ENCODE measurements around the gene ITLN2. TPM values are rescaled to one million over a fixed set of nuclear protein-coding genes. Genes with fewer than 3 reads are reported as not detected.
A peak's percentile ranks its signal among the peaks of the same experiment; 100 is the strongest.
"Not testable (repeated sequence)": the region's sequence is repeated elsewhere in the genome, so short reads cannot be mapped to it uniquely, and the experiment has no call there.

The ITLN2 gene
- polyA plus RNA-seq, 3 donors from 2014 or later = not detected

GRCh38 chr1:160910170-160910750, 44.3 kb downstream of the ITLN2 start:
- H3K27me3 Mint-ChIP-seq (ENCODE audit: low read depth in 3 of 3) = peaks cover 1 to 2% (median 2%) of the 10 kb centered on the region in 3 donors
- no peaks in the 10 kb centered on the region for H3K36me3 Mint-ChIP-seq
- H3K4me1 Mint-ChIP-seq = no peaks in the 10 kb centered on the region
- no peaks in the 10 kb centered on the region for H3K9me3 Mint-ChIP-seq
- no peak overlapping the region for H3K4me3 Mint-ChIP-seq
- H3K27ac Mint-ChIP-seq = no peak overlapping the region
- no peak for DNase-seq

GRCh38 chr1:160907976-160908375, 46.6 kb downstream of the ITLN2 start:
- H3K9me3 Mint-ChIP-seq = no peaks in the 10 kb centered on the region
- H3K27ac Mint-ChIP-seq = no peak overlapping the region
- H3K27me3 Mint-ChIP-seq (ENCODE audit: low read depth in 3 of 3) = peaks cover 0 to 2% (median 0%) of the 10 kb centered on the region in 3 donors

GRCh38 chr1:160905617-160905989, 49.0 kb downstream of the ITLN2 start:
- Mint-ChIP-seq H3K4me3 (no peak overlapping the region), H3K27ac (no peak overlapping the region), H3K9me3 (no peaks in the 10 kb centered on the region), H3K4me1 (no peaks in the 10 kb centered on the region), H3K36me3 (no peaks in the 10 kb centered on the region), H3K27me3 (ENCODE audit: low read depth in 3 of 3) (peaks cover 0 to 6% (median 3%) of the 10 kb centered on the region in 3 donors)
- no peak for DNase-seq

More at GRCh38 chr1:160907976-160908375, 46.6 kb downstream of the ITLN2 start:
- Mint-ChIP-seq H3K36me3 (no peaks in the 10 kb centered on the region), H3K4me1 (no peaks in the 10 kb centered on the region), H3K4me3 (no peak overlapping the region)
- no peak for DNase-seq

GRCh38 chr1:160904783-160905616, 49.6 kb downstream of the ITLN2 start:
- H3K4me3 Mint-ChIP-seq = no peak overlapping the region
- H3K36me3 Mint-ChIP-seq = no peaks in the 10 kb centered on the region
- no peaks in the 10 kb centered on the region for H3K4me1 Mint-ChIP-seq
- no peak overlapping the region for H3K27ac Mint-ChIP-seq
- no peak for DNase-seq
- H3K9me3 Mint-ChIP-seq = no peaks in the 10 kb centered on the region
- peaks cover 0 to 6% (median 3%) of the 10 kb centered on the region in 3 donors for H3K27me3 Mint-ChIP-seq (ENCODE audit: low read depth in 3 of 3)

GRCh38 chr1:160902251-160902650, 52.4 kb downstream of the ITLN2 start:
- not testable (repeated sequence) for H3K36me3 Mint-ChIP-seq; H3K27me3 Mint-ChIP-seq (ENCODE audit: low read depth in 3 of 3); H3K9me3 Mint-ChIP-seq; H3K4me3 Mint-ChIP-seq; H3K4me1 Mint-ChIP-seq; DNase-seq
- H3K27ac Mint-ChIP-seq = peak overlapping the region in 1 of 6 donors; percentile 16

GRCh38 chr1:160901768-160902167, 52.8 kb downstream of the ITLN2 start:
- H3K27ac Mint-ChIP-seq = no peak overlapping the region
- H3K4me3 Mint-ChIP-seq = no peak overlapping the region
- DNase-seq = no peak
- no peaks in the 10 kb centered on the region for H3K36me3 Mint-ChIP-seq
- peaks cover 3 to 6% (median 6%) of the 10 kb centered on the region in 3 donors for H3K27me3 Mint-ChIP-seq (ENCODE audit: low read depth in 3 of 3)
- H3K9me3 Mint-ChIP-seq = no peaks in the 10 kb centered on the region
- no peaks in the 10 kb centered on the region for H3K4me1 Mint-ChIP-seq

GRCh38 chr1:160900683-160901082, 53.9 kb downstream of the ITLN2 start:
- not testable (repeated sequence) for H3K27me3 Mint-ChIP-seq (ENCODE audit: low read depth in 3 of 3); H3K4me1 Mint-ChIP-seq; H3K27ac Mint-ChIP-seq; H3K36me3 Mint-ChIP-seq; H3K4me3 Mint-ChIP-seq; H3K9me3 Mint-ChIP-seq; DNase-seq

Other genes with a start within 250 kb of the ITLN2 start
- gene CD48, start 243.0 kb downstream of the ITLN2 start, polyA plus RNA-seq = 100 to 1,000 TPM; 202 to 229 (median 205) TPM
- gene SLAMF7, start 215.6 kb downstream of the ITLN2 start, polyA plus RNA-seq = 100 to 1,000 TPM; 316 to 379 (median 359) TPM
- gene LY9, start 158.6 kb downstream of the ITLN2 start, polyA plus RNA-seq = 10 to 100 TPM; 46.1 to 68.2 (median 57.2) TPM
- 100 to 1,000 TPM; 301 to 501 (median 410) TPM for gene CD244, start 91.9 kb downstream of the ITLN2 start, polyA plus RNA-seq
- gene ITLN1, start 69.6 kb downstream of the ITLN2 start, polyA plus RNA-seq = under 1 TPM in 1 of 3 donors, not detected in 2; 0.77 TPM
- gene F11R, start 66.3 kb upstream of the ITLN2 start, polyA plus RNA-seq = 10 to 100 TPM; 11.5 to 53.2 (median 27.7) TPM
- gene TSTD1, start 84.2 kb upstream of the ITLN2 start, polyA plus RNA-seq = 100 to 1,000 TPM; 229 to 385 (median 349) TPM
- gene USF1, start 91.2 kb upstream of the ITLN2 start, polyA plus RNA-seq = 10 to 100 TPM in 1 of 3 donors, 1 to 10 TPM in 1, not detected in 1; 7.9 to 12.2 TPM
- 100 to 1,000 TPM in 2 of 3 donors, 10 to 100 TPM in 1; 98.0 to 265 (median 103) TPM for gene ARHGAP30, start 115.1 kb upstream of the ITLN2 start, polyA plus RNA-seq
- not detected for gene NECTIN4, start 134.7 kb upstream of the ITLN2 start, polyA plus RNA-seq
- under 1 TPM in 1 of 3 donors, not detected in 2; 0.59 TPM for gene KLHDC9, start 143.6 kb upstream of the ITLN2 start, polyA plus RNA-seq
- 10 to 100 TPM; 63.4 to 84.4 (median 83.0) TPM for gene PFDN2, start 163.2 kb upstream of the ITLN2 start, polyA plus RNA-seq
- gene NIT1, start 163.3 kb upstream of the ITLN2 start, polyA plus RNA-seq = 10 to 100 TPM; 17.3 to 21.9 (median 18.2) TPM
- 10 to 100 TPM; 27.5 to 43.8 (median 42.2) TPM for gene DEDD, start 177.9 kb upstream of the ITLN2 start, polyA plus RNA-seq
- 100 to 1,000 TPM; 174 to 219 (median 186) TPM for gene UFC1, start 199.2 kb upstream of the ITLN2 start, polyA plus RNA-seq
- gene USP21, start 204.7 kb upstream of the ITLN2 start, polyA plus RNA-seq = 10 to 100 TPM in 2 of 3 donors, 1 to 10 TPM in 1; 9.0 to 25.5 (median 14.7) TPM
- gene PPOX, start 211.6 kb upstream of the ITLN2 start, polyA plus RNA-seq = 10 to 100 TPM; 18.2 to 30.1 (median 21.9) TPM
- 10 to 100 TPM; 38.7 to 68.0 (median 49.6) TPM for gene B4GALT3, start 222.7 kb upstream of the ITLN2 start, polyA plus RNA-seq
- under 1 TPM in 2 of 3 donors, not detected in 1; 0.10 to 0.29 TPM for gene ADAMTS4, start 244.2 kb upstream of the ITLN2 start, polyA plus RNA-seq
- 100 to 1,000 TPM in 1 of 3 donors, 10 to 100 TPM in 2; 59.6 to 117 (median 99.1) TPM for gene NDUFS2, start 247.6 kb upstream of the ITLN2 start, polyA plus RNA-seq

All from immature natural killer cell (primary cell).